Caki2 (cell line): ENCODE results near the gene LRRC27. TPM values are rescaled to one million over a fixed set of nuclear protein-coding genes. Genes with fewer than 3 reads are reported as not detected.

Experiments
- DNase-seq: peaks from one replicate; pipeline ENCODE4 v3.0.0-alpha.2; 2015; ENCODE audit warnings: low read depth
- in situ Hi-C: cut with HindIII; loops from 2 replicates; pipeline ENCODE4 v1.10.0; 2016; ENCODE audit warnings: low sequenced_read_pairs, low pct_unique_long_range_greater_than_20kb, mixed read lengths
- total RNA-seq: library from RNA; depleted of rRNA; stranded (reverse); fragments of >200 nt; shearing (Covaris generic); gene quantifications from 2 replicates; pipeline ENCODE4 v1.2.3, GENCODE V29; 2014; ENCODE audit warnings: low replicate concordance

Gene LRRC27
- total RNA-seq, 1 experiment from 2014 or later, result 13.6 TPM

GRCh38 chr10:132363376-132363775 is 31.4 kb downstream of the LRRC27 start:
- DNase-seq, result no peak
- in situ Hi-C loops, result no loop called here

- peak; percentile 23 for DNase-seq
- in situ Hi-C loops, result no loop called here
Measured at GRCh38 chr10:132363921-132364593, 32.1 kb downstream of the LRRC27 start.

- in situ Hi-C loops, result no loop called here
- DNase-seq, result no peak
Measured at GRCh38 chr10:132364594-132364970, 32.6 kb downstream of the LRRC27 start.

- DNase-seq, result no peak
- in situ Hi-C loops, result no loop called here
Measured at GRCh38 chr10:132365102-132365501, 33.1 kb downstream of the LRRC27 start.

- no peak for DNase-seq
- in situ Hi-C loops, result no loop called here
Measured at GRCh38 chr10:132366006-132366405, 34.0 kb downstream of the LRRC27 start.

GRCh38 chr10:132366499-132366898 is 34.5 kb downstream of the LRRC27 start:
- in situ Hi-C loops, result no loop called here
- DNase-seq, result no peak

- in situ Hi-C loops, result no loop called here
Measured at GRCh38 chr10:132368391-132368790, 36.4 kb downstream of the LRRC27 start.

GRCh38 chr10:132368881-132369635 is 37.1 kb downstream of the LRRC27 start:
- no peak for DNase-seq
- in situ Hi-C loops, result no loop called here

More at GRCh38 chr10:132368391-132368790, 36.4 kb downstream of the LRRC27 start:
- DNase-seq, result no peak

- no peak for DNase-seq
- in situ Hi-C loops, result no loop called here
Measured at GRCh38 chr10:132369636-132370185, 37.7 kb downstream of the LRRC27 start.

GRCh38 chr10:132370426-132371340 is 38.7 kb downstream of the LRRC27 start:
- DNase-seq, result no peak
- in situ Hi-C loops, result no loop called here

- DNase-seq, result no peak
- in situ Hi-C loops, result no loop called here
Measured at GRCh38 chr10:132371641-132372081, 39.7 kb downstream of the LRRC27 start.

- DNase-seq, result no peak
- in situ Hi-C loops, result no loop called here
Measured at GRCh38 chr10:132372516-132373095, 40.6 kb downstream of the LRRC27 start.

GRCh38 chr10:132373241-132373955 is 41.4 kb downstream of the LRRC27 start:
- no peak for DNase-seq
- in situ Hi-C loops, result no loop called here

GRCh38 chr10:132374176-132374575 is 42.2 kb downstream of the LRRC27 start:
- in situ Hi-C loops, result no loop called here
- DNase-seq, result no peak

- in situ Hi-C loops, result no loop called here
Measured at GRCh38 chr10:132374612-132375011, 42.6 kb downstream of the LRRC27 start.

GRCh38 chr10:132375116-132375794 is 43.3 kb downstream of the LRRC27 start:
- no peak for DNase-seq
- in situ Hi-C loops, result no loop called here

More at GRCh38 chr10:132374612-132375011, 42.6 kb downstream of the LRRC27 start:
- DNase-seq, result no peak

GRCh38 chr10:132375795-132376297 is 43.9 kb downstream of the LRRC27 start:
- in situ Hi-C loops, result no loop called here
- DNase-seq, result no peak
